Measurements from ENCODE around the gene PDLIM4.

DNA sequence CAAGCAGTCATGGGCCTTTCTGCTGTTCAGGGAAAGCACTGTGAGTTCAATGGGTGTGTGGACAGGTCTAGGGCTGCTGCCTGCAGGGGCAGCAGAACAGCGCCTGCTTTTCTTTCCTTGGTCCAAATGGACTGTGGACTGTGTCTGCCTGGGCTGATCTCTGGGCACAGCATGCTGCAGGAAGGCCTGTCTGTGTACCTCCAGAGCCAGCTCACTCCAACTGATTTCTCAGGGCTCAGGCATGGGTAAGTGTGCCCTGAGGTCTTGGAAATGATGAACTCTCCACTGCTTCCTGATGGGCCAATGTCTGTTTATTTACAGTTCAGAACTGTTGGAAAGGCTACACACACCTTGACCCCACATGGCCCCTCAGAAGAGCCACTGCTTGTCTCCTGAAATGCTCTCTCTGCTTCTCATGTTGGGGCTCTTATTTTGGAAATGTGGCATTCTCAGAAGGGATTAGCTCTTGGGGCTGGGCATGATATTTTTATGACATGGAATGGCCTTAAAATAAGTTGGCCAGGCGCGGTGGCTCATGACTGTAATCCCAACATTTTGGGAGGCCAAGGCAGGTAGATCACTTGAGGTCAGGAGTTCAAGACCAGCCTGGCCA, 63.7 kb downstream of the PDLIM4 start:
- TF ChIP-seq, protein P1, sequence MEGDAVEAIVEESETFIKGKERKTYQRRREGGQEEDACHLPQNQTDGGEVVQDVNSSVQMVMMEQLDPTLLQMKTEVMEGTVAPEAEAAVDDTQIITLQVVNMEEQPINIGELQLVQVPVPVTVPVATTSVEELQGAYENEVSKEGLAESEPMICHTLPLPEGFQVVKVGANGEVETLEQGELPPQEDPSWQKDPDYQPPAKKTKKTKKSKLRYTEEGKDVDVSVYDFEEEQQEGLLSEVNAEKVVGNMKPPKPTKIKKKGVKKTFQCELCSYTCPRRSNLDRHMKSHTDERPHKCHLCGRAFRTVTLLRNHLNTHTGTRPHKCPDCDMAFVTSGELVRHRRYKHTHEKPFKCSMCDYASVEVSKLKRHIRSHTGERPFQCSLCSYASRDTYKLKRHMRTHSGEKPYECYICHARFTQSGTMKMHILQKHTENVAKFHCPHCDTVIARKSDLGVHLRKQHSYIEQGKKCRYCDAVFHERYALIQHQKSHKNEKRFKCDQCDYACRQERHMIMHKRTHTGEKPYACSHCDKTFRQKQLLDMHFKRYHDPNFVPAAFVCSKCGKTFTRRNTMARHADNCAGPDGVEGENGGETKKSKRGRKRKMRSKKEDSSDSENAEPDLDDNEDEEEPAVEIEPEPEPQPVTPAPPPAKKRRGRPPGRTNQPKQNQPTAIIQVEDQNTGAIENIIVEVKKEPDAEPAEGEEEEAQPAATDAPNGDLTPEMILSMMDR (IDR thresholded peaks at IDR 0.05; ENCODE audit: low read depth, low read length): no peak
- TF ChIP-seq POLR2A (IDR thresholded peaks at IDR 0.05; ENCODE audit: extremely low read depth, insufficient read length) (no peak), MYC (IDR thresholded peaks at IDR 0.05; ENCODE audit: low read depth, low read length) (no peak), MAX (IDR thresholded peaks at IDR 0.05; ENCODE audit: low read depth, low read length) (no peak)
